Ovary (tissue), 3 donors: ENCODE results near the gene PRND.

ENCODE experiments used
- EP300 ChIP-seq: sonication (generic); formaldehyde crosslinking; IDR thresholded peaks from one replicate; pipeline ENCODE4 v1.6.1; 2017; ENCODE audit warnings: antibody characterized with exemption
- TF ChIP-seq, protein P1 (sequence below), 3 donors: fragments of 450-650 bp in 2 of 3; fragments of 200-600 bp in 1 of 3; IDR thresholded peaks; one replicate each; pipeline versions ENCODE4 v1.5.1 to v1.8.0; 2016 to 2022; ENCODE audit warnings: antibody characterized with exemption in 3 of 3, mild to moderate bottlenecking in 1 of 3
- donor health status: DM: no; HTN: no; CAD: no.

GRCh38 chr20:4720977-4721349 lies 746 bp upstream of the PRND start:
- TF ChIP-seq EP300: no peak
- TF ChIP-seq, protein P1, sequence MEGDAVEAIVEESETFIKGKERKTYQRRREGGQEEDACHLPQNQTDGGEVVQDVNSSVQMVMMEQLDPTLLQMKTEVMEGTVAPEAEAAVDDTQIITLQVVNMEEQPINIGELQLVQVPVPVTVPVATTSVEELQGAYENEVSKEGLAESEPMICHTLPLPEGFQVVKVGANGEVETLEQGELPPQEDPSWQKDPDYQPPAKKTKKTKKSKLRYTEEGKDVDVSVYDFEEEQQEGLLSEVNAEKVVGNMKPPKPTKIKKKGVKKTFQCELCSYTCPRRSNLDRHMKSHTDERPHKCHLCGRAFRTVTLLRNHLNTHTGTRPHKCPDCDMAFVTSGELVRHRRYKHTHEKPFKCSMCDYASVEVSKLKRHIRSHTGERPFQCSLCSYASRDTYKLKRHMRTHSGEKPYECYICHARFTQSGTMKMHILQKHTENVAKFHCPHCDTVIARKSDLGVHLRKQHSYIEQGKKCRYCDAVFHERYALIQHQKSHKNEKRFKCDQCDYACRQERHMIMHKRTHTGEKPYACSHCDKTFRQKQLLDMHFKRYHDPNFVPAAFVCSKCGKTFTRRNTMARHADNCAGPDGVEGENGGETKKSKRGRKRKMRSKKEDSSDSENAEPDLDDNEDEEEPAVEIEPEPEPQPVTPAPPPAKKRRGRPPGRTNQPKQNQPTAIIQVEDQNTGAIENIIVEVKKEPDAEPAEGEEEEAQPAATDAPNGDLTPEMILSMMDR (IDR thresholded peaks at IDR 0.05): no peak
